Calu3 (cell line): ENCODE results near the gene PPME1. TPM values are rescaled to one million over a fixed set of nuclear protein-coding genes. Genes with fewer than 3 reads are reported as not detected.

Source experiments
- BruUV-seq: library from RNA; stranded (reverse); fragments of 400-500 nt; replicated peaks from 2 replicates; lab custom pipeline; 2021; lab: Mats Ljungman, UMichigan
- CTCF ChIA-PET: fragments of 300-600 bp; sonication (Branson Sonifier 250); formaldehyde crosslinking; loops from one replicate; lab custom pipeline; 2022; ENCODE audit warnings: antibody characterized with exemption; lab: Charles Lee
- DNase-seq: peaks from one replicate; pipeline ENCODE4 v3.0.0; 2022
- H3K27ac Mint-ChIP-seq: one replicate; pipeline ENCODE4 v1.8.0; 2022; ENCODE audit warnings: mixed read lengths; ENCODE audit not compliant: unreplicated experiment
- H3K27me3 Mint-ChIP-seq: one replicate; pipeline ENCODE4 v1.8.0; 2022; ENCODE audit warnings: mixed read lengths; ENCODE audit not compliant: unreplicated experiment
- H3K36me3 Mint-ChIP-seq: one replicate; pipeline ENCODE4 v1.8.0; 2022; ENCODE audit warnings: mild to moderate bottlenecking, moderate library complexity, mixed read lengths; ENCODE audit not compliant: insufficient read depth, unreplicated experiment
- H3K4me1 Mint-ChIP-seq: one replicate; pipeline ENCODE4 v1.8.0; 2022; ENCODE audit warnings: mild to moderate bottlenecking, low read depth, mixed read lengths; ENCODE audit not compliant: unreplicated experiment
- H3K4me3 Mint-ChIP-seq: one replicate; pipeline ENCODE4 v1.8.0; 2022; ENCODE audit warnings: mild to moderate bottlenecking, low read depth, moderate library complexity, mixed read lengths; ENCODE audit not compliant: unreplicated experiment
- H3K9me3 Mint-ChIP-seq: one replicate; pipeline ENCODE4 v1.8.0; 2022; ENCODE audit warnings: low read depth, mixed read lengths; ENCODE audit not compliant: unreplicated experiment
- CTCF ChIP-seq: fragments of 200-600 bp; IDR thresholded peaks from one replicate; pipeline ENCODE4 v1.8.0; 2022; ENCODE audit warnings: antibody characterized with exemption; ENCODE audit not compliant: unreplicated experiment
- intact Hi-C: fragments of 100-400 bp; cut with micrococcal nuclease; formaldehyde crosslinking; loops from one replicate; pipeline ENCODE4 v1.10.0; 2022; ENCODE audit not compliant: unreplicated experiment
- total RNA-seq: library from RNA; stranded (reverse); gene quantifications from 2 replicates; pipeline ENCODE4 v1.2.3, GENCODE V29; 2022

Gene PPME1
- total RNA-seq, 1 experiment from 2014 or later, result 55.0 TPM

- intact Hi-C loops, result no loop called here
- Mint-ChIP-seq H3K27me3 (no peaks in the 10 kb centered on the region), H3K4me3 (no peak overlapping the region), H3K27ac (no peak overlapping the region), H3K9me3 (no peaks in the 10 kb centered on the region), H3K36me3 (no peaks in the 10 kb centered on the region), H3K4me1 (no peaks in the 10 kb centered on the region)
- CTCF ChIA-PET, result interaction anchor here (0.6 kb wide), 1 partner anchor 546 kb away, joined by 3 read pairs; no protein-coding TSS in a partner anchor
- no peak for DNase-seq
- no peak for TF ChIP-seq CTCF
- BruUV-seq, result no TSS peak
Observed at GRCh38 chr11:74284466-74284865, 113.4 kb downstream of the PPME1 start.

DNA sequence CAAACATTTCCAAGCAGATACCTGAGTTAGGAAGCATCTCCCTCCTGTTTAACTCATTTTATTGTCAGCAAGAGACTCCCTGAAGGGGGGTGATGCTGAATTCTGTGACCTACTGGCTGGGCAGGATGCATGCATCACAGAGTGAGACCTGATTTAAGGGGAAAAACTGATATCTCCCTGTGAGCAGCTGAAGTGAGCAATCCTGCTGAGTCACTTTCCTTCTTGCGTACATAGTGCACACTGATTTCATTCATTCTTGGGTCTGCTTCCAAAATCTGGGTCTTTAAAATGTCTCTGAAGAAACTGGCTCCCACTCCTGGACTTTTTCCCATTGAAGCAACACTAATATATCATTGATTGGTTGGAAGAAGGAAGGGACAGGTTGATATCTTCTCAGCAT, 117.1 kb downstream of the PPME1 start:
- CTCF ChIA-PET, result no interaction called here
- H3K27me3 Mint-ChIP-seq, result peaks cover 16% of the 10 kb centered on the region
- H3K4me3 Mint-ChIP-seq, result no peak overlapping the region
- no peak overlapping the region for H3K27ac Mint-ChIP-seq
- peak; percentile 7 for DNase-seq
- intact Hi-C loops, result no loop called here
- no peak for TF ChIP-seq CTCF
- no TSS peak for BruUV-seq
- no peaks in the 10 kb centered on the region for H3K36me3 Mint-ChIP-seq
- H3K9me3 Mint-ChIP-seq, result no peaks in the 10 kb centered on the region
- H3K4me1 Mint-ChIP-seq, result no peaks in the 10 kb centered on the region

- no peaks in the 10 kb centered on the region for H3K36me3 Mint-ChIP-seq
- intact Hi-C loops, result no loop called here
- H3K4me3 Mint-ChIP-seq, result no peak overlapping the region
- no peaks in the 10 kb centered on the region for H3K9me3 Mint-ChIP-seq
- CTCF ChIA-PET, result no interaction called here
- no peaks in the 10 kb centered on the region for H3K4me1 Mint-ChIP-seq
- no peak for DNase-seq
- no peak overlapping the region for H3K27ac Mint-ChIP-seq
- H3K27me3 Mint-ChIP-seq, result peaks cover 24% of the 10 kb centered on the region
- no TSS peak for BruUV-seq
- TF ChIP-seq CTCF, result no peak
Observed at GRCh38 chr11:74288911-74289310, 117.8 kb downstream of the PPME1 start.

GRCh38 chr11:74297484-74297883, 126.4 kb downstream of the PPME1 start:
- no TSS peak for BruUV-seq
- peaks cover 36% of the 10 kb centered on the region for H3K27me3 Mint-ChIP-seq
- peaks cover 2% of the 10 kb centered on the region for H3K9me3 Mint-ChIP-seq
- TF ChIP-seq CTCF, result no peak
- no peak overlapping the region for H3K27ac Mint-ChIP-seq
- CTCF ChIA-PET, result no interaction called here
- no peak overlapping the region for H3K4me3 Mint-ChIP-seq
- intact Hi-C loops, result no loop called here
- no peak for DNase-seq
- no peaks in the 10 kb centered on the region for H3K4me1 Mint-ChIP-seq
- H3K36me3 Mint-ChIP-seq, result no peaks in the 10 kb centered on the region
